HUES48 (cell line): ENCODE data around the gene RFPL4AL1.
"Not testable (repeated sequence)": the region's sequence is repeated elsewhere in the genome, so short reads cannot be mapped to it uniquely, and the experiment has no call there.

Source experiments
- H3K27ac ChIP-seq: one replicate; pipeline ENCODE4 v1.7.0; 2013; ENCODE audit warnings: low read depth, low read length, inconsistent platforms
- H3K27me3 ChIP-seq: 2 replicates; pipeline ENCODE4 v1.6.1; 2013; ENCODE audit warnings: mild to moderate bottlenecking, low read length; ENCODE audit not compliant: control insufficient read depth, insufficient read depth
- H3K36me3 ChIP-seq: 2 replicates; pipeline ENCODE4 v1.6.1; 2013; ENCODE audit warnings: low read length; ENCODE audit not compliant: control insufficient read depth, insufficient read depth
- H3K4me1 ChIP-seq: 2 replicates; pipeline ENCODE4 v1.6.1; 2013; ENCODE audit warnings: mild to moderate bottlenecking, low read length; ENCODE audit not compliant: control insufficient read depth, insufficient read depth
- H3K4me3 ChIP-seq: 2 replicates; pipeline ENCODE4 v1.5.1; 2013; ENCODE audit warnings: mild to moderate bottlenecking, low read depth, low read length
- H3K9ac ChIP-seq: 2 replicates; pipeline ENCODE4 v1.6.1; 2013; ENCODE audit warnings: mild to moderate bottlenecking, low read depth, low read length, moderate library complexity
- H3K9me3 ChIP-seq: 2 replicates; pipeline ENCODE4 v1.6.1; 2013; ENCODE audit warnings: low read length; ENCODE audit not compliant: control insufficient read depth, insufficient read depth

The RFPL4AL1 gene

DNA sequence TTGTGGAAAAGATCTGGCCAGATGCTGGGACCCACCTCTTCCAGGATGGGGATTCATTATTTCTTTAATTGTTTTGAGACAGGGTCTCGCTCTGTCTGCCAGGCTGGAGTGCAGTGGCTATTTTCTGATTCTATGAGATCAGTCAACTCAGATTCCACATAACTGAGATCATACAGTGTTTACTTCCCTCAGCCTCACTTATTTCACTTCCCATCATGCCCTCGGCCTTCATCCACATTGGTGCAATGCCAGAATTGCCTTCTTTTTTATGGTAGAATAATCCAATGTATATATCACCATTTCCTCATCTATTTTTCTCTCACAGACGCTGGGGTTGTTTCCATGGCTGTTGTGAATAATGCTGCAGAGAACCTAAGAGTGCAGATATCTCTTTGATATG is 714 bp downstream of the RFPL4AL1 start:
- H3K4me3 ChIP-seq, H3K9ac ChIP-seq, H3K27me3 ChIP-seq, H3K27ac ChIP-seq, H3K36me3 ChIP-seq, H3K4me1 ChIP-seq: not testable (repeated sequence)
- peaks cover 53% of the 10 kb centered on the region for H3K9me3 ChIP-seq

DNA sequence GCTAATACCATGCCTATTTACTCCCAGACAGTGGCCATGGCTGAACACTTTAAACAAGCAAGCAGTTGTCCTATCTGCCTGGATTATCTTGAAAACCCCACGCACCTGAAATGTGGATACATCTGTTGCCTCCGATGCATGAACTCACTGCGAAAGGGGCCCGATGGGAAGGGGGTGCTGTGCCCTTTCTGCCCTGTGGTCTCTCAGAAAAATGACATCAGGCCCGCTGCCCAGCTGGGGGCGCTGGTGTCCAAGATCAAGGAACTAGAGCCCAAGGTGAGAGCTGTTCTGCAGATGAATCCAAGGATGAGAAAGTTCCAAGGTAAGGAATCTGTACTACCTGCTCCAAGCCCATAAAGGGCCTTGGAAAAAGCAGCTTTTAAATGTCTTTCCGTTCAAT is 8.6 kb downstream of the RFPL4AL1 start:
- H3K4me3 ChIP-seq: no peak overlapping the region
- no peak overlapping the region for H3K27ac ChIP-seq
- H3K36me3 ChIP-seq: no peaks in the 10 kb centered on the region
- no peaks in the 10 kb centered on the region for H3K4me1 ChIP-seq
- peaks cover 70% of the 10 kb centered on the region for H3K9me3 ChIP-seq
- no peak overlapping the region for H3K9ac ChIP-seq
- H3K27me3 ChIP-seq: no peaks in the 10 kb centered on the region

DNA sequence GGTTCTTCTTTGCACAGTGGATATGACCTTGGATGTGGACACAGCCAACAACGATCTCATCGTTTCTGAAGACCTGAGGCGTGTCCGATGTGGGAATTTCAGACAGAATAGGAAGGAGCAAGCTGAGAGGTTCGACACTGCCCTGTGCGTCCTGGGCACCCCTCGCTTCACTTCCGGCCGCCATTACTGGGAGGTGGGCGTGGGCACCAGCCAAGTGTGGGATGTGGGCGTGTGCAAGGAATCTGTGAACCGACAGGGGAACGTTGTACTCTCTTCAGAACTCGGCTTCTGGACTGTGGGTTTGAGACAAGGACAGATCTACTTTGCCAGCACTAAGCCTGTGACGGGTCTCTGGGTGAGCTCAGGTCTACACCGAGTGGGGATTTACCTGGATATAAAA is 9.4 kb downstream of the RFPL4AL1 start:
- Histone ChIP-seq H3K36me3 (no peaks in the 10 kb centered on the region), H3K27ac (no peak overlapping the region), H3K27me3 (no peaks in the 10 kb centered on the region), H3K4me1 (no peaks in the 10 kb centered on the region), H3K4me3 (no peak overlapping the region), H3K9me3 (peaks cover 78% of the 10 kb centered on the region), H3K9ac (no peak overlapping the region)

DNA sequence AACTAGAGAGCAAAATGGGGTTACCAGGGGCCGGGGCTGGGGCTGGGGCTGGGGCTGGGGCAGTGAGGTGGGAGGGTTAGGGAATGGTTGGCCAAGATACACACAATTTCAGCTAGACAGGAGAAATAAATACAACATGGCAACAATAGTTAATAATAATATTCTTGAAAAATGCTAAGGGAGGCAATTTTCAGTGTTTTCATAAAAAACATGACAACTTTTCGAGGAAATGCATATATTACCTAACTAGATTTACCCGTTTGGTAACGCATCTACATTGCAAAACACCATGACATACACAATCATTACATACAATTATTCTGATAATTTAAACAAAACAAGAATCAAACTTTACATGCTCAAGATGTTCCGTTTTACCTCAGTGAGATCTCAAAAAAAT is 12.2 kb downstream of the RFPL4AL1 start:
- H3K4me3 ChIP-seq: no peak overlapping the region
- H3K27ac ChIP-seq: no peak overlapping the region
- no peak overlapping the region for H3K9ac ChIP-seq
- no peaks in the 10 kb centered on the region for H3K4me1 ChIP-seq
- H3K27me3 ChIP-seq: no peaks in the 10 kb centered on the region
- H3K36me3 ChIP-seq: no peaks in the 10 kb centered on the region
- H3K9me3 ChIP-seq: peaks cover 88% of the 10 kb centered on the region

DNA sequence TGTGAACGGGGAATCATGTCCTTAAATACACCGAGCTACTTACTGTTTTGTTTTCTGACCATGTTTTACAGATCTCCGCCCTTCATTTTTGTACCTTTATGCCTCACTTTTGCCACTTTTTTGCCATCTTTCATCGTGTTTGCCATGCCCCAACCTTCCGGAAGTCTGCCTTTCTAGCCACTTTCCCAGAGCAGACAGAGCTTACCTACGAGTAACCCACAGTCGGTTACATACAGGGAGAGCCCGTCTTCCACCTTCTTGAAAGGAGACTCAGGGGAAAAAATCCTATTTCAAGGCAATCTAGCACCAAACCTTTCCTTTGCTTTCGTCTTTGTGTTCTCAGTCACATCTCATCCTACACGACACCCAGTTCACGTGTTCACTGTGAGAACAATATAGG is 26.1 kb downstream of the RFPL4AL1 start:
- no peaks in the 10 kb centered on the region for H3K36me3 ChIP-seq
- H3K9me3 ChIP-seq: peaks cover 87% of the 10 kb centered on the region
- no peak overlapping the region for H3K4me3 ChIP-seq
- H3K4me1 ChIP-seq: no peaks in the 10 kb centered on the region
- H3K27ac ChIP-seq: no peak overlapping the region
- no peak overlapping the region for H3K9ac ChIP-seq
- H3K27me3 ChIP-seq: no peaks in the 10 kb centered on the region

GRCh38 chr19:55801416-55801815 is 32.5 kb downstream of the RFPL4AL1 start:
- Histone ChIP-seq H3K9ac (no peak overlapping the region), H3K9me3 (peaks cover 87% of the 10 kb centered on the region), H3K4me3 (no peak overlapping the region), H3K27ac (no peak overlapping the region), H3K4me1 (no peaks in the 10 kb centered on the region), H3K36me3 (no peaks in the 10 kb centered on the region), H3K27me3 (no peaks in the 10 kb centered on the region)

- Histone ChIP-seq H3K27me3 (no peaks in the 10 kb centered on the region), H3K9me3 (peaks cover 90% of the 10 kb centered on the region), H3K4me3 (no peak overlapping the region), H3K4me1 (no peaks in the 10 kb centered on the region), H3K36me3 (no peaks in the 10 kb centered on the region), H3K27ac (no peak overlapping the region), H3K9ac (no peak overlapping the region)
These were observed 33.4 kb downstream of the RFPL4AL1 start for GRCh38 chr19:55802281-55802680.

DNA sequence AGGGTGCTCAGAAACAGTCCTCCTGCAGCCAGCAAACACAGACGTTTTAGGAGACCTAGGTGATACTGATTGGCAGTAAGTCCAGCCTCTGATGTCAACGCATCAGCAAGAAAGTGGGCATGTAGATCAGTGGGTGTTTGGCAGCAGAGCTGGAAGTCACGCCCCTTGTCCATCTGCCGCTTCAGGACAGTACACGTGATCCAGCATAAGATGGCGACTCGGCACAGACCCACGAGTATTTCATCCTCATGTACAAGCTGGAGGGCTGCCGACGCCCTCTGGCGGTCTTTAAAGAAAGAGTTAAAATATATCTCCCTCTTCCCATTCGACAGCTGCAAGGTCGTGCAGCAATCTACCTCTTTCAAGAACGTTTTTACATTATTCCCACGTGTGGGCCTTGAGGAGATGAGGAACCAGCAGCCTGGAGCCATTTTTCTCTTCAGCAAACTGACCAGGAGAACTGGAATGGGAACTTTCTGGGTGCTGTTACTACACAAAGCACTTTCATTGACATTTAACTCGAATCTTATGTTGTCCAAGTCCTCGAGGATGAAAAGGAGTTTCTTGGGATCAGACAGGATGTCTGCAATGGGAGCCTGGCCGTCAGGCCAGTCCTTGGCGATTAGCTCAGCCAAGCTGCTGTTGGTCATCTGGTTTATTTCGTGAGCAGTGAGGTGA is 40.6 kb downstream of the RFPL4AL1 start:
- Histone ChIP-seq H3K27ac (no peak overlapping the region), H3K9me3 (peaks cover 94% of the 10 kb centered on the region), H3K27me3 (no peaks in the 10 kb centered on the region), H3K36me3 (no peaks in the 10 kb centered on the region), H3K9ac (no peak overlapping the region), H3K4me1 (no peaks in the 10 kb centered on the region), H3K4me3 (no peak overlapping the region)

- no peak overlapping the region for H3K4me3 ChIP-seq
- no peaks in the 10 kb centered on the region for H3K4me1 ChIP-seq
- H3K9me3 ChIP-seq: peaks cover 93% of the 10 kb centered on the region
- no peaks in the 10 kb centered on the region for H3K27me3 ChIP-seq
- no peak overlapping the region for H3K27ac ChIP-seq
- H3K9ac ChIP-seq: no peak overlapping the region
- H3K36me3 ChIP-seq: no peaks in the 10 kb centered on the region
These were observed 42.4 kb downstream of the RFPL4AL1 start for GRCh38 chr19:55811340-55811739.

DNA sequence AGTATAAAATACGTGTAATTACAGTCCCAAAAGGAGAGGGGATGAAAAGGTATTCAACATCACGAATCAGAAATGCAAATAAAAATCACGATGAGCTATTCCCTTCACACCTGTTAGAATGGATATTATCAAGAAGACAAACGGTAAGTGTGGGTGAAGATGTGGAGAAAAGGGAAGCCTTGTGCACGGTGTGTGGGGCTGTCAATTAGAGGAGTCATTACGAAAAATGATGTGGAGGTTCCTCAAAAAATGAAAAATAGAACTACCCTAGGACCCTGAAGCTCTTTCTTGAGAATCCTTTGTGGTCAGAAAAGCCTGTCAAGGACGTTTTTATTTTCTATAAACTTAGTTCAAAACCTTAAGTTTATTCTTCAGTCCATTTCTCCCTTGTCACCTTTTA is 43.5 kb downstream of the RFPL4AL1 start:
- H3K36me3 ChIP-seq: no peaks in the 10 kb centered on the region
- no peak overlapping the region for H3K27ac ChIP-seq
- H3K27me3 ChIP-seq: no peaks in the 10 kb centered on the region
- no peak overlapping the region for H3K4me3 ChIP-seq
- H3K9ac ChIP-seq: no peak overlapping the region
- peaks cover 93% of the 10 kb centered on the region for H3K9me3 ChIP-seq
- H3K4me1 ChIP-seq: no peaks in the 10 kb centered on the region

GRCh38 chr19:55813906-55814305 is 45.0 kb downstream of the RFPL4AL1 start:
- Histone ChIP-seq H3K4me3 (no peak overlapping the region), H3K36me3 (no peaks in the 10 kb centered on the region), H3K27me3 (no peaks in the 10 kb centered on the region), H3K9me3 (peaks cover 92% of the 10 kb centered on the region), H3K4me1 (no peaks in the 10 kb centered on the region), H3K27ac (no peak overlapping the region), H3K9ac (no peak overlapping the region)

GRCh38 chr19:55820037-55820436 is 51.1 kb downstream of the RFPL4AL1 start:
- H3K27me3 ChIP-seq: no peaks in the 10 kb centered on the region
- no peak overlapping the region for H3K9ac ChIP-seq
- H3K27ac ChIP-seq: no peak overlapping the region
- no peaks in the 10 kb centered on the region for H3K4me1 ChIP-seq
- H3K9me3 ChIP-seq: peaks cover 67% of the 10 kb centered on the region
- no peaks in the 10 kb centered on the region for H3K36me3 ChIP-seq
- no peak overlapping the region for H3K4me3 ChIP-seq
